Smooth muscle cell (in vitro differentiated cells): ENCODE data around the gene SESTD1. TPM values are rescaled to one million over a fixed set of nuclear protein-coding genes. Genes with fewer than 3 reads are reported as not detected.

Experiments
- DNase-seq: peaks from one replicate; lab custom pipeline; 2025; ENCODE audit not compliant: unreplicated experiment; lab: John Stamatoyannopoulos, UW
- H2AFZ ChIP-seq: fragments of 200-600 bp; sonication (generic); 2 replicates; pipeline ENCODE4 v1.6.0; 2016; ENCODE audit warnings: antibody characterized with exemption, low read depth, mild to moderate bottlenecking
- H3F3A ChIP-seq: fragments of 200-600 bp; sonication (generic); 2 replicates; pipeline ENCODE4 v1.6.0; 2017; ENCODE audit warnings: antibody characterized with exemption, low read depth
- H3K27ac ChIP-seq: fragments of 200-600 bp; sonication (generic); 2 replicates; pipeline ENCODE4 v1.5.1; 2016; ENCODE audit warnings: low read depth, mild to moderate bottlenecking
- H3K27me3 ChIP-seq: fragments of 200-600 bp; sonication (generic); 2 replicates; pipeline ENCODE4 v1.6.1; 2016; ENCODE audit warnings: low read depth, mild to moderate bottlenecking
- H3K36me3 ChIP-seq: fragments of 200-600 bp; sonication (generic); 2 replicates; pipeline ENCODE4 v1.5.1; 2016; ENCODE audit warnings: low read depth
- H3K4me1 ChIP-seq: fragments of 200-600 bp; sonication (generic); 2 replicates; pipeline ENCODE4 v1.5.1; 2016; ENCODE audit warnings: low read depth
- H3K4me2 ChIP-seq: fragments of 200-600 bp; sonication (generic); 2 replicates; pipeline ENCODE4 v1.6.0; 2016; ENCODE audit warnings: mild to moderate bottlenecking
- H3K4me3 ChIP-seq: fragments of 200-600 bp; sonication (generic); 2 replicates; pipeline ENCODE4 v1.5.1; 2016; ENCODE audit warnings: mild to moderate bottlenecking
- H3K79me2 ChIP-seq: fragments of 200-600 bp; sonication (generic); 2 replicates; pipeline ENCODE4 v1.6.0; 2016; ENCODE audit warnings: low read depth, mild to moderate bottlenecking
- H3K9ac ChIP-seq: fragments of 200-600 bp; sonication (generic); 2 replicates; pipeline ENCODE4 v1.6.0; 2016; ENCODE audit warnings: low read depth
- H3K9me3 ChIP-seq: fragments of 200-600 bp; sonication (generic); replicated peaks from 2 replicates; pipeline ENCODE4 v1.5.1; 2016; ENCODE audit warnings: low read depth
- H4K20me1 ChIP-seq: fragments of 200-600 bp; sonication (generic); 2 replicates; pipeline ENCODE4 v1.6.0; 2016; ENCODE audit warnings: low read depth
- WGBS: methylation state at CpG from one replicate; pipeline ENCODE4 v1.1.7; 2016; ENCODE audit warnings: low lambda C conversion rate; 5-methylcytosine and 5-hydroxymethylcytosine counted together
- polyA plus RNA-seq: library from polyadenylated mRNA; unstranded; fragments of >200 nt; fragmentation: Nextera tagmentation; extraction: Ambion mirVana; gene quantifications from 2 replicates; pipeline ENCODE4 v1.2.1, GENCODE V29; 2016
- total RNA-seq: library from RNA; depleted of rRNA; stranded (reverse); fragments of >200 nt; gene quantifications from 2 replicates; pipeline ENCODE4 v1.2.3, GENCODE V29; 2014
- TF ChIP-seq, protein P1 (sequence below): fragments of 200-600 bp; sonication (generic); IDR thresholded peaks from 2 replicates; pipeline ENCODE4 v1.5.1; 2017; ENCODE audit warnings: borderline replicate concordance, mild to moderate bottlenecking, antibody characterized with exemption; ENCODE audit not compliant: insufficient read depth, poor library complexity, severe bottlenecking

The SESTD1 gene
- total and polyA plus RNA-seq, 2 experiments from 2014 or later, result 29.1 to 82.3 TPM

DNA sequence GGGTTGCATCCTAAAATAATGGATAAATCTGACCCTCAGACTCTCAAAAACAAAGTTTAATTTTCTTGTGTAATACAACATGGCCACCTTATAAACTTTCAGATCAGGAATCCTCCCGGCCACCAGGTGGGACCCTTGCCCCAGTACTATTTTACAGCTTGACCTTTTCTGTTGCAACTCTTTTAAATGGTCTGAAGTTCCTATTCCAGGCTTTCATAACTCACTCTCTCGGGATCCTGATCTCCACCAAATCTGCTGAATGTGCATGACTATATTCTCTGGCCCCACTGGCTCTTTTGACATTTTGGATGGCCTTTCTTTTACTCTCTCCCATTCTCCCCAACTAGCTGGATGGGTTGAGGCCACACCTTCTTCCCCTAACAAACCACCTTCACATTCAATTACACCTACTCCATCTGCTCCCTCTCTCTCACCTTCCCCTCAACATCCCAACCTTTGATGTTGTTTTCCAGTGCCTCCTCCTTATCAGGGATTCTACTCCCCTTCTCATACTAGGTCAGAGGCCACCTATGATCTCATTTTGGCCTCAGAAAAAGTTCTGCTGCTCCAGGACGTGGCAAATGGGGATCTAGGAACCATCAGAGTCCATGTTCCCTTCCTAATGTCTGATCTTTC lies 70.8 kb downstream of the SESTD1 start:
- Histone ChIP-seq H3K4me1 (no peaks in the 10 kb centered on the region), H3K9ac (no peak overlapping the region), H4K20me1 (peaks cover 45% of the 10 kb centered on the region), H2AFZ (no peak overlapping the region), H3F3A (no peaks in the 10 kb centered on the region), H3K4me3 (no peak overlapping the region), H3K27ac (no peak overlapping the region), H3K79me2 (peaks cover 85% of the 10 kb centered on the region), H3K4me2 (no peak overlapping the region), H3K27me3 (no peaks in the 10 kb centered on the region), H3K9me3 (peaks cover 11% of the 10 kb centered on the region), H3K36me3 (peaks cover 17% of the 10 kb centered on the region)
- DNase-seq, result no peak
- 92% methylated on average over 3 of the region's 3 CpGs for WGBS
- TF ChIP-seq, protein P1, sequence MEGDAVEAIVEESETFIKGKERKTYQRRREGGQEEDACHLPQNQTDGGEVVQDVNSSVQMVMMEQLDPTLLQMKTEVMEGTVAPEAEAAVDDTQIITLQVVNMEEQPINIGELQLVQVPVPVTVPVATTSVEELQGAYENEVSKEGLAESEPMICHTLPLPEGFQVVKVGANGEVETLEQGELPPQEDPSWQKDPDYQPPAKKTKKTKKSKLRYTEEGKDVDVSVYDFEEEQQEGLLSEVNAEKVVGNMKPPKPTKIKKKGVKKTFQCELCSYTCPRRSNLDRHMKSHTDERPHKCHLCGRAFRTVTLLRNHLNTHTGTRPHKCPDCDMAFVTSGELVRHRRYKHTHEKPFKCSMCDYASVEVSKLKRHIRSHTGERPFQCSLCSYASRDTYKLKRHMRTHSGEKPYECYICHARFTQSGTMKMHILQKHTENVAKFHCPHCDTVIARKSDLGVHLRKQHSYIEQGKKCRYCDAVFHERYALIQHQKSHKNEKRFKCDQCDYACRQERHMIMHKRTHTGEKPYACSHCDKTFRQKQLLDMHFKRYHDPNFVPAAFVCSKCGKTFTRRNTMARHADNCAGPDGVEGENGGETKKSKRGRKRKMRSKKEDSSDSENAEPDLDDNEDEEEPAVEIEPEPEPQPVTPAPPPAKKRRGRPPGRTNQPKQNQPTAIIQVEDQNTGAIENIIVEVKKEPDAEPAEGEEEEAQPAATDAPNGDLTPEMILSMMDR, result no peak

DNA sequence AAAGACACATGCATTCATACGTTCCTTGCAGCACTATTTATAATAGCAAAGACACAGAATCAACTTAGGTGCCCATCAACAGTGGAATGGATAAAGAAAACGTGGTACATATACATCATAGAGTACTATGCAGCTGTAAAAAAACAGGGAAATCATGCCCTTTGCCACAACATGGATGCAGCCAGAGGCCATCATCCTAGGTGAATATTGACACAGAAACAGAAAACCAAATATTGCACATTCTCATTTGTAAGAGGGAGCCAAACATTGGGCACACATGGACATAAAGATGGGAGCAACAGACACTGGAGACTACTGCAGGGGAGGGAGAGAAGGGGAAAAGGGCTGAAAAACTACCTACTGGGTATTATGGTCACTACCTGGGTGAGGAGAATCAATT lies 73.5 kb downstream of the SESTD1 start:
- no peaks in the 10 kb centered on the region for H3F3A ChIP-seq
- H3K27ac ChIP-seq, result no peak overlapping the region
- H3K4me3 ChIP-seq, result no peak overlapping the region
- no peak for DNase-seq
- peaks cover 87% of the 10 kb centered on the region for H3K79me2 ChIP-seq
- no peaks in the 10 kb centered on the region for H3K4me1 ChIP-seq
- peaks cover 63% of the 10 kb centered on the region for H4K20me1 ChIP-seq
- peaks cover 11% of the 10 kb centered on the region for H3K9me3 ChIP-seq
- peaks cover 17% of the 10 kb centered on the region for H3K36me3 ChIP-seq
- TF ChIP-seq, protein P1, result no peak
- no peak overlapping the region for H3K4me2 ChIP-seq
- WGBS, result 99% methylated on average over 2 of the region's 2 CpGs
- no peaks in the 10 kb centered on the region for H3K27me3 ChIP-seq
- H3K9ac ChIP-seq, result no peak overlapping the region
- H2AFZ ChIP-seq, result no peak overlapping the region

DNA sequence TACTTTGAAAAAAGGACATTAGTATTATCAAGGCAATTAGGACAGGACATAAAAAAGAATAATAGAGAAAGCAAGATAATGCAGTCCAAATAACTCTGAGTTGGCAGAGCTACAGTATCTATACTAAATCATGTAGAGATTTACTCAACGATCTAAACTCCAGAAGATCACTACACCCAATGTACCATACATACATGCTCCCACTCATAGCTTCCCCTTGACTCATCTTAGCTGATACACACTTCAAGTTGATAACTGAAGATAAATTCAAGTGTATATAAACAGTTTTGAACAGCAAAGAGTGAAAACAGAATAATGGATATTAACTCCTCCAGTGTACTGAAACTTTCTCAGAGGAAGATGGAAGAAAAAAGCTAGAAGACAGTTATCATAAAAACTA lies 78.5 kb downstream of the SESTD1 start:
- peaks cover 19% of the 10 kb centered on the region for H3K36me3 ChIP-seq
- H3K4me3 ChIP-seq, result no peak overlapping the region
- H2AFZ ChIP-seq, result no peak overlapping the region
- H3K4me1 ChIP-seq, result no peaks in the 10 kb centered on the region
- no peak overlapping the region for H3K9ac ChIP-seq
- H3K4me2 ChIP-seq, result peak overlapping the region; percentile 8
- H3F3A ChIP-seq, result no peaks in the 10 kb centered on the region
- 21% methylated on average over 1 of the region's 1 CpG for WGBS
- peaks cover 45% of the 10 kb centered on the region for H4K20me1 ChIP-seq
- H3K27ac ChIP-seq, result no peak overlapping the region
- DNase-seq, result no peak
- peaks cover 61% of the 10 kb centered on the region for H3K79me2 ChIP-seq
- peaks cover 7% of the 10 kb centered on the region for H3K9me3 ChIP-seq
- no peaks in the 10 kb centered on the region for H3K27me3 ChIP-seq
- TF ChIP-seq, protein P1, result no peak

DNA sequence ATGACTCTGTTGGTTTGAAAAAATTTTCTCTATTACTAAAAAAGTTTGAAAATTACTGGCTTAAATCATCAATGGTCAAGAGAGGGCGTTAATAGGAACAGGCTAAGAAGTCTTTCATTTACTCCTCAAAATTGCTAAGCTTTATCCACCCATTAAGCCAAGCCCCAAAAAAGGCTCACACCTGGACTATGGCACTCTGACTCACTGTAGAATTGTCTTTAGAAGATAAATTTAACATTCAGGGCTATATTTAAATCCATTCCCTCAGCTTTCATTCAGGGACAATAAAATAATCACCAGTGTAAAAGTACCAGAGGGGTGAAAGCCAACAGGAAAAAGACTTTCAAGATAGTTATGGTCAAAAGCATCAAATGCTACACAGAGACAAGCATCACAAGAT lies 80.0 kb downstream of the SESTD1 start:
- WGBS, result 91% methylated on average over 1 of the region's 1 CpG
- no peaks in the 10 kb centered on the region for H3K27me3 ChIP-seq
- TF ChIP-seq, protein P1, result no peak
- H3K9me3 ChIP-seq, result peaks cover under 1% of the 10 kb centered on the region
- H3K27ac ChIP-seq, result no peak overlapping the region
- H2AFZ ChIP-seq, result no peak overlapping the region
- no peak overlapping the region for H3K4me2 ChIP-seq
- H3K4me1 ChIP-seq, result no peaks in the 10 kb centered on the region
- H4K20me1 ChIP-seq, result peaks cover 40% of the 10 kb centered on the region
- no peak for DNase-seq
- H3K4me3 ChIP-seq, result no peak overlapping the region
- H3F3A ChIP-seq, result no peaks in the 10 kb centered on the region
- no peak overlapping the region for H3K9ac ChIP-seq
- H3K36me3 ChIP-seq, result peaks cover 9% of the 10 kb centered on the region
- peaks cover 46% of the 10 kb centered on the region for H3K79me2 ChIP-seq
